IPS-18c (cell line): ENCODE data around the gene LY6G6F.

Experiments
- H3K4me3 ChIP-seq: 2 replicates; pipeline ENCODE4 v1.7.0; 2013; ENCODE audit warnings: low read depth, mild to moderate bottlenecking, low read length, moderate library complexity; ENCODE audit not compliant: insufficient read depth
- H3K9me3 ChIP-seq: one replicate; pipeline ENCODE4 v1.6.1; 2013; ENCODE audit warnings: mild to moderate bottlenecking, low read length, moderate library complexity; ENCODE audit not compliant: control insufficient read depth, insufficient read depth

The LY6G6F gene

GRCh38 chr6:31729515-31729978, 22.9 kb downstream of the LY6G6F start:
- Histone ChIP-seq H3K4me3 (peak overlapping the region; percentile 90), H3K9me3 (no peaks in the 10 kb centered on the region)

GRCh38 chr6:31729979-31730630, 23.4 kb downstream of the LY6G6F start:
- H3K4me3 ChIP-seq: peak overlapping the region; percentile 90

GRCh38 chr6:31730631-31731086, 24.0 kb downstream of the LY6G6F start:
- Histone ChIP-seq H3K9me3 (no peaks in the 10 kb centered on the region), H3K4me3 (no peak overlapping the region; the same call in 1 of the 2 replicates)

More at GRCh38 chr6:31729979-31730630, 23.4 kb downstream of the LY6G6F start:
- no peaks in the 10 kb centered on the region for H3K9me3 ChIP-seq

GRCh38 chr6:31732029-31732428, 25.4 kb downstream of the LY6G6F start:
- H3K4me3 ChIP-seq: no peak overlapping the region

GRCh38 chr6:31733734-31734133, 27.1 kb downstream of the LY6G6F start:
- Histone ChIP-seq H3K4me3 (peak overlapping the region; percentile 94; the same call in 1 of the 2 replicates), H3K9me3 (no peaks in the 10 kb centered on the region)

More at GRCh38 chr6:31732029-31732428, 25.4 kb downstream of the LY6G6F start:
- H3K9me3 ChIP-seq: no peaks in the 10 kb centered on the region

GRCh38 chr6:31734247-31734820, 27.7 kb downstream of the LY6G6F start:
- Histone ChIP-seq H3K9me3 (no peaks in the 10 kb centered on the region), H3K4me3 (peak overlapping the region; percentile 94)

DNA sequence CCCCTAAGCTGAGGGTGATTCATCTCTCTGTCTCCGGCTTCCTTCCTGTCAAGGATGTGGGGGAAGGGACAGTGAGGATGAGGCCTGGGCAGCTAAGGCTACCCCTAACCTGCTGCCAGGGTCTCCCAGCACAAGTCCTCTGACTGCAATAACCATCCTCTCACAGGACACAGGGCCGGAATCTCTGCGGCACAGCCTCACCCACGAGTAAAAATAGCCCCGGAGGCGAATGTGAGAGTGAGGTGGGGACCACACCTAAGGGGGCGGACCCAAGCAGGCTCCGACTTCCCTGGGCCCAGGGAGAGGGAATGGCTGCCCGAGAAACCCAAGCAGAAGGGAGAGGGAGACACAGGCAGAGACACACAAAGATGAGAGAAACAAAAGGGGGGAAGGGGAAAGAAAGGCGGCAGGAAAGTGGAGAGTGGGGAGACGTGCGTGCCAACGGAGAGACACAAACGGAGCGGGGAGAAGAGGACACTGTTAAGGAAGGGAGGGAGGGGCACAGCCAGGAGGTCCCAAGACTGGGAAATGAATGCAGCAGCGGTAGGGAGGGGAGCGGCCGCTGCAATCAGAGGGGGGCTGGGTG, 28.2 kb downstream of the LY6G6F start:
- H3K9me3 ChIP-seq: no peaks in the 10 kb centered on the region
- peak overlapping the region; percentile 94 for H3K4me3 ChIP-seq

- no peaks in the 10 kb centered on the region for H3K9me3 ChIP-seq
- H3K4me3 ChIP-seq: peak within 1 kb of the TSS; percentile 94
These were observed 29.5 kb downstream of the LY6G6F start, which contains the start of gene CLIC1 for GRCh38 chr6:31736021-31736767. TSS of gene CLIC1 (minus strand) at chr6:31736530. CDS start at chr6:31736300, 230 bp downstream.

- Histone ChIP-seq H3K9me3 (no peaks in the 10 kb centered on the region), H3K4me3 (peak overlapping the region; percentile 94)
These were observed 30.2 kb downstream of the LY6G6F start for GRCh38 chr6:31736768-31737314.

DNA sequence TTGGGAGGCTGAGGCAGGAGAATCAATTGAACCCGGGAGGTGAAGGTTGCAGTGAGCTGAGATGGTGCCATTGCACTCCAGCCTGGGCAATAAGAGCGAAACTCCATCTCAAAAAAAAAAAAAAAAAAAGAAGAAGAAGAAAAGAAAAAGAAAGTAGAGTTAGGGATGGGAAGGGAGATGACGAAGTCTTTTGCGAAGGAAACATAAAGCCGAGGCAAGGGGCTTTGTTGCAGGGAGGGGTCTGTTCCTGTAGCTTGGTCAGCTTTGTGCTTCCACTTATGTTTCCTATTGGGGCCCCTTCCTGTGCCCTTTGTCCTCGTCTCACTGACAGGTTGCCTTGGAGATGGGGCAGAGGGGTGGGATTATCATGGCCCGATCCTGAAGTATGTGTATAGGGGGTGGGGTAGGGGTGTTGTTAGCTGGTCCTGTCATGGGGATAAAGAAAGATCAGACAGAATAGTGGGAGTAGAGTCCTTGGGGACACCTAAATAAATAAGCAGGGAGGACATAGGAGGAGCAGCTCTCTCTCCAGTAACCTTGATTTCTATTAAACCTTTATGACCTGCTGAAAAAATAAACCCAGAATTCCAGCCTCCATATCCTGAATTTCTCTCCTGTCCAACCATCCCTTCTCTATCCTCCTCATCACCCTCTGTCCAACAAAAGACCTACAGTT, 30.8 kb downstream of the LY6G6F start:
- no peak overlapping the region; the same call in 1 of the 2 replicates for H3K4me3 ChIP-seq
- no peaks in the 10 kb centered on the region for H3K9me3 ChIP-seq

DNA sequence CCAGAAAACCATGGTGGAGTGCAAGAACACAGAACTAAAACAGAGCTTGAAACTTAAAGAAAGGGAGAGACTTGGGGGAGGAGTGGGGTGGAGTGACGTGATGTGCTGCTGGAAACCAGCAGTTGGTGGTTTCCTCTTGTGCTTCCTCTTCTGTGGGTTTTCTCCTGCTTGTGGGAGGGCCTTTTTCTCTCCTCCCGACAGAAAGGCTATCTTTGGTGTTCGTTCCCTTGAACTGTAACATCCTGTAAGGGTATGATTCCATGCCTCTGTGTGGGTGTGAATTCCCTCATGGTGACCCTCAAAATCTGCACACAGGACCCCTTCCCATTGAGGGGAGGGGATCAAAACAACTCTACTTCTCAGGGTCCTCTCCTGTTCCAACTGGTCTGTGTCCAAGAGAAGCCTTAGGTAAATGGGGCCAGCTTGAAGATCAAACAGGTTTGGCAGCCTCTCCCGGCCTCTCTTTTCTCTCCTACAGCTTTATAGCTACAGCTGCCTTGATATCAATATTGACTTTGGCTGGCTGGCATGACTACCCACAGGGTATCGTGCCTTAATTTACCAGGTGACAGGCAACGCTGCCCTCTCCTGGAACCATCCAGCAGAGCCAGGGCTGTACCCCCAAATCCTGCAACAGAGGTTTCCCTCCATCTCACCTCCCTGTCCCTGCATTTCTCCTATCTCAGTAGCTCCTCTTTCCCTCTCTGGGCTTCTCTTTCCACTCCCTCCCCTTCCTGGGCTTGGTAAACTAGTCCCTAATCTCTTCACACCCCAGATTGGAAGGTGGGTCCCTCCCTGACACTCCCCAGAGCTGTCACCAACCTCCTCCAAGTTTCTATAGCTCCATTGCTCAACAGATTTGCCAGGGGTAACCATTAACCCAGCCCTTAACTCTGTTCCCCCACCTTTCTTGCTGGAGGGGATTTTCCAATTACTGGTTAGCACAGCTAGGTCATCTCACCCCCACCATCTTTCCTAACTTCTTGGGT, 31.6 kb downstream of the LY6G6F start:
- H3K9me3 ChIP-seq: no peaks in the 10 kb centered on the region
- H3K4me3 ChIP-seq: no peak overlapping the region

DNA sequence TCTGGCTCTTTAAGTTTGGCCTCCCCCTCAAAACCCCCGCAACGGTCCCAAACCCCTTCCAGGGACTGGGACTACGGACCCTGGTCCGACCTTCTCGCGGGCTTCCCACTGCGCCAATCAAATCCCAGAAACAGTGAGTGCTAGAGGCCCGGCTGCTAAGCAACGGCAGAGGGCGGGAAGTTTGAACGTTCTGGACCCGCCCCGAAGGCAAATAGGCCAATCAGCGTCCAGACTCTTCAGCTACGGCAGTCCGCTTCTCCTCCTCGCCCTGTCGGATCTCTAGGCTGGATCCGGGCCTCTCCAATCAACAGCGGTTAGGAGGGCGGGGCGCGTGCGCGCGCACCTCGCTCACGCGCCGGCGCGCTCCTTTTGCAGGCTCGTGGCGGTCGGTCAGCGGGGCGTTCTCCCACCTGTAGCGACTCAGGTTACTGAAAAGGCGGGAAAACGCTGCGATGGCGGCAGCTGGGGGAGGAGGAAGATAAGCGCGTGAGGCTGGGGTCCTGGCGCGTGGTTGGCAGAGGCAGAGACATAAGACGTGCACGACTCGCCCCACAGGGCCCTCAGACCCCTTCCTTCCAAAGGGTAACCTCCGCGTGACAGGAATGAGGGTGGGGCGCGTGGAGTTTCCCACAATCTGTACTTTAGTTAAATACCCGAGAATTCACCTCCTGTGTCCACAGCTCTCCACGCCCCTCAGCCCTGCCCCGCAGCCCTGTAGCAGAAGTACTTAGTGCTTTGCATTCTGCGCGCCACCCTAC, 33.2 kb downstream of the LY6G6F start, which contains the start of gene MSH5:
MSH5 (plus strand) TSS at position 367 of the 758 bp plus-strand sequence. CDS start 462 bp downstream, outside the sequence.
- Histone ChIP-seq H3K4me3 (peak within 1 kb of the TSS; percentile 49), H3K9me3 (no peaks in the 10 kb centered on the region)

DNA sequence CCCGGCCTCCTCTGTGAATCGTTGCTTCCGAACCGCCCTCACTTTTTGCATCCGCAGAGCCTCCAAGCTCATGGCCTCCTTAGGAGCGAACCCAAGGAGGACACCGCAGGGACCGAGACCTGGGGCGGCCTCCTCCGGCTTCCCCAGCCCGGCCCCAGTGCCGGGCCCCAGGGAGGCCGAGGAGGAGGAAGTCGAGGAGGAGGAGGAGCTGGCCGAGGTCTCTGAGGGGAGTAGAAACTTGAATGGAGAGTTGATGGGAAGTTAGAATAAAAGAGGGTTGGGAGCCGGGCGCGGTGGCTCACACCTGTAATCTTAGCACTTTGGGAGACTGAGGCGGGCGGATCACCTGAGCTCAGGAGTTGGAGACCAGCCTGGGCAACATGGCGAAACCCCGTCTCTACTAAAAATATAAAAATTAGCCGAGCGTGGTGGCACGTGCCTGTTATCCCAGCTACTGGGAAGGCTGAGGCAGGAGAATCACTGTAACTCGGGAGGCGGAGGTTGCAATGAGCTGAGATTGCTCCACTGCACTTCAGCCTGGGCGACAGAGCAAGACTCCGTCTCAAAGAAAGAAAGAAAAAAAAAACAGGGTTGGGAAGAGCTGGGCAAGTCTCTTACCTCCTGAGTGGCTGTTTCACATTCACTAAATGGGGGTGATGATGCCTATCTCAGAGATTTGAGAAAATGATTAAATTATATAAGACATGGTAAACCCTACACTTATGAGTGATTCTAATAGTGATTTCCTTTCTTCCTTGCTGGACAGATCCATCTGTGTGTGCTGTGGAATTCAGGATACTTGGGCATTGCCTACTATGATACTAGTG, 33.9 kb downstream of the LY6G6F start:
- H3K9me3 ChIP-seq: no peaks in the 10 kb centered on the region
- peak overlapping the region; percentile 46 for H3K4me3 ChIP-seq

DNA sequence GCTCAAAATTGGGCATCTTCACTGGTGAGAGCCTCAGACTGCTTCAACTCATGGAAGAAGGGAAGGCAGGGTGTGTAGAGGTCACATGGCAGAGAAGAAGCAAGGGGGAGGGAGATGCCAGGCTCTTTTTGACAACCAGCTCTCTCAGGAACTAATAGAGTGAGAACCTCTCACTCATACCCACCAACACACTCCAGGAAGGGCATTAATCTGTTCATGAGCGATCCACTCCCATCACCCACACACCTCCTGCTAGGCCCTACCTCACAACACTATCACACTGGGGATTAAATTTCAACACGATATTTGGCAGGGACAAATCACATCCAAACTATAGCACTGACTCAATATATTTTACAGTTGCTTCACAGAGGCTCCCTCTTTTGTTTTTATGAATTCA, 35.1 kb downstream of the LY6G6F start:
- Histone ChIP-seq H3K4me3 (no peak overlapping the region), H3K9me3 (no peaks in the 10 kb centered on the region)
